Measurements from ENCODE around the gene CNTN4. TPM values are rescaled to one million over a fixed set of nuclear protein-coding genes. Genes with fewer than 3 reads are reported as not detected.

CNTN4 gene
- total RNA-seq, 1 experiment from 2014 or later, result 0.12 TPM

- POLR2A ChIA-PET, result interaction anchor here (0.7 kb wide), 1 partner anchor 89 kb away, joined by 3 read pairs; no protein-coding TSS in a partner anchor
- intact Hi-C loops (cut with micrococcal nuclease), result no loop called here
- Mint-ChIP-seq H3K27me3 (ENCODE audit: insufficient read depth, unreplicated experiment) (peaks cover 59% of the 10 kb centered on the region), H3K9me3 (ENCODE audit: unreplicated experiment) (no peaks in the 10 kb centered on the region), H3K4me1 (ENCODE audit: insufficient read depth, unreplicated experiment) (no peaks in the 10 kb centered on the region), H3K4me3 (ENCODE audit: unreplicated experiment) (no peak overlapping the region), H3K27ac (ENCODE audit: low read depth, unreplicated experiment) (no peak overlapping the region), H3K36me3 (ENCODE audit: insufficient read depth, unreplicated experiment) (no peaks in the 10 kb centered on the region)
- no peak for DNase-seq (ENCODE audit: unreplicated experiment)
- BruUV-seq (replicated peaks), result no TSS peak
- CTCF ChIA-PET, result no interaction called here
- TF ChIP-seq CTCF (IDR thresholded peaks at IDR 0.05; ENCODE audit: unreplicated experiment), result no peak
Measured at GRCh38 chr3:2656806-2657777, 558.4 kb downstream of the CNTN4 start.

GRCh38 chr3:2657971-2658370 is 559.3 kb downstream of the CNTN4 start:
- no peak overlapping the region for H3K27ac Mint-ChIP-seq (ENCODE audit: low read depth, unreplicated experiment)
- H3K9me3 Mint-ChIP-seq (ENCODE audit: unreplicated experiment), result no peaks in the 10 kb centered on the region
- intact Hi-C loops (cut with micrococcal nuclease), result no loop called here
- no TSS peak for BruUV-seq (replicated peaks)
- H3K36me3 Mint-ChIP-seq (ENCODE audit: insufficient read depth, unreplicated experiment), result no peaks in the 10 kb centered on the region
- H3K4me3 Mint-ChIP-seq (ENCODE audit: unreplicated experiment), result no peak overlapping the region
- no peak for TF ChIP-seq CTCF (IDR thresholded peaks at IDR 0.05; ENCODE audit: unreplicated experiment)
- H3K27me3 Mint-ChIP-seq (ENCODE audit: insufficient read depth, unreplicated experiment), result peaks cover 68% of the 10 kb centered on the region
- POLR2A ChIA-PET, result no interaction called here
- no peaks in the 10 kb centered on the region for H3K4me1 Mint-ChIP-seq (ENCODE audit: insufficient read depth, unreplicated experiment)
- no peak for DNase-seq (ENCODE audit: unreplicated experiment)
- CTCF ChIA-PET, result interaction anchor here (0.6 kb wide), 1 partner anchor 14 kb away, joined by 3 read pairs; no protein-coding TSS in a partner anchor

GRCh38 chr3:2659896-2660295 is 561.2 kb downstream of the CNTN4 start:
- no peaks in the 10 kb centered on the region for H3K4me1 Mint-ChIP-seq (ENCODE audit: insufficient read depth, unreplicated experiment)
- H3K27me3 Mint-ChIP-seq (ENCODE audit: insufficient read depth, unreplicated experiment), result peaks cover 78% of the 10 kb centered on the region

More at GRCh38 chr3:2659896-2660295, 561.2 kb downstream of the CNTN4 start:
- Mint-ChIP-seq H3K4me3 (ENCODE audit: unreplicated experiment) (no peak overlapping the region), H3K9me3 (ENCODE audit: unreplicated experiment) (no peaks in the 10 kb centered on the region), H3K27ac (ENCODE audit: low read depth, unreplicated experiment) (no peak overlapping the region), H3K36me3 (ENCODE audit: insufficient read depth, unreplicated experiment) (no peaks in the 10 kb centered on the region)
- ChIA-PET CTCF (no interaction called here), POLR2A (no interaction called here)
- DNase-seq (ENCODE audit: unreplicated experiment), result no peak
- BruUV-seq (replicated peaks), result no TSS peak
- TF ChIP-seq CTCF (IDR thresholded peaks at IDR 0.05; ENCODE audit: unreplicated experiment), result no peak
- intact Hi-C loops (cut with micrococcal nuclease), result no loop called here
